Endothelial cell of umbilical vein (primary cell): ENCODE results near the gene CCBE1.

ENCODE experiments used
- CTCF ChIP-seq, 2 donors: IDR thresholded peaks; 1 replicate in 1 of 2; 2 replicates in 1 of 2; pipeline ENCODE4 v1.5.1; 2011; ENCODE audit warnings: low read length in 2 of 2, mild to moderate bottlenecking in 2 of 2, moderate library complexity in 2 of 2, control low read depth in 1 of 2, inconsistent platforms in 1 of 2, low read depth in 1 of 2; ENCODE audit not compliant: insufficient read depth in 1 of 2; ENCODE audit errors: extremely low read depth in 1 of 2
- JUN ChIP-seq: IDR thresholded peaks from 2 replicates; pipeline ENCODE4 v1.6.1; 2011; ENCODE audit warnings: borderline replicate concordance, low read depth; ENCODE audit not compliant: insufficient read length, insufficient read depth

- TF ChIP-seq JUN: no peak
- TF ChIP-seq CTCF (IDR thresholded peaks at IDR 0.05; ENCODE audit: extremely low read depth in 1 of 2, insufficient read depth in 1 of 2, low read depth in 1 of 2, low read length in 2 of 2): no peak
Measured at GRCh38 chr18:59690996-59691395, 6.2 kb downstream of the CCBE1 start.
